GM21360 (cell line): ENCODE data around the gene TFRC.
"Not testable (repeated sequence)": the region's sequence is repeated elsewhere in the genome, so short reads cannot be mapped to it uniquely, and the experiment has no call there.

ENCODE experiments used
- ATAC-seq: cut with Tn5 transposase; IDR thresholded peaks from one replicate; pipeline ENCODE4 v1.9.1; 2021; ENCODE audit warnings: mild to moderate bottlenecking, moderate library complexity; ENCODE audit not compliant: unreplicated experiment

TFRC gene

GRCh38 chr3:196007744-196008335, 74.0 kb downstream of the TFRC start:
- no peak for ATAC-seq

DNA sequence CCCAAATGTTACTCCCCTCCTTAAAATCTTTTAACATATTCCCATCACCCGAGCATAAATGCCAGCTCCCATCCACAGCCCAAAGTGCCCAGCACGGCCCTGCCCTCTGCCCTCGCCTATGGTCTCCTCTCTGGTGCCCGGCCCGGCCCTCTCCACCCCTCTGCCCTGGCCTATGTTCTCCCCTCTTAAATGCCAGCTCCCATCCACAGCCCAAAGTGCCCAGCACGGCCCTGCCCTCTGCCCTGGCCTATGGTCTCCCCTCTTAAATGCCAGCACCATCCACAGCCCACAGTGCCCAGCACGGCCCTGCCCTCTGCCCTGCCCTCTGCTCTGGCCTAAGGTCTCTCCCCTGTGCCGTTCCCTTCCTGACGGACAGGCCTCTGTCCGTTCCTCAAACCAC, 76.6 kb downstream of the TFRC start:
- ATAC-seq, result not testable (repeated sequence)

DNA sequence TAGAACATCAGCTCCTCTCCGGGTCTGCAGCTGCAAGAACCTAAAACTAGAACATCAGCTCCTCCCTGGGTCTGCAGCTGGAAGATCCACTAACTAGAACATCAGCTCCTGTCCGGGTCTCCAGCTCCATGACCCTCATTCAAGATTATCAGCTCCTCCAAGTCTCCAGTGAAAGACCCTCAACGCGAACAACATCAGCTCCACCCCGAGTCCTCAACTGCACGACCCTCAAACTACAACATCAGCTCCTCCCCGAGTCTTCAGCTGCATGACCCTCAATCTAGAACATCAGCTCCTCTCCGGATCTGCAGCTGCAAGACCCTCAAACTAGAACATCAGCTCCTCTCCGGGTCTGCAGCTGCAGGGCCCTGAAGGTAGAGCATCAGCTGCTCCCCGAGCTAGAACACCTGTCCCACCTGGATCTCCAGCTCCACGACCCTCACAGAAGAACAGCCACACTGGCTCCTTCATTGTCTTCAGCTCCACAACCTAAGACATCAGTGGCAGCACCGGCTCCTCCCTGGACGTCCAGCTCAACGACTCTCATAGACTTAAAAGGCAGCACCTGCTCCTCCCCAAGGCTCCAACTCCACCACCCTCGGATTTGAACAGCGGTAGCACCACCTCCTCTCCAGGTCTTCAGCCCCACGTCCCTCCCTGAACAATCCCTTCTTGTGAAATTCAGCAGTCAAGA, 77.4 kb downstream of the TFRC start:
- not testable (repeated sequence) for ATAC-seq

DNA sequence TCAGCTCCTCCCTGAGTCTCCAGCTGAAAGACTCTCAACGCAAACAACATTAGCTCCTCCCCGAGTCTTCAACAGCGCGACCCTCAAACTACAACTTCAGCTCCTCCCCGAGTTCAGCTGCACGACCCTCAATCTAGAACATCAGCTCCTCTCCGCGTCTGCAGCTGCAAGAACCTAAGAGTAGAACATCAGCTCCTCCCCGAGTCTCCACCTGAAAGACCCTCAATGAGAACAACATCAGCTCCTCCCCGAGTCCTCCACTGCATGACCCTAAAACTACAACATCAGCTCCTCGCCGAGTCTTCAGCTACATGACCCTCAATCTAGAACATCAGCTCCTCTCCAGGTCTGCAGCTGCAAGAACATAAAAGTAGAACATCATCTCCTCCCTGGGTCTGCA, 78.3 kb downstream of the TFRC start:
- ATAC-seq, result no peak

DNA sequence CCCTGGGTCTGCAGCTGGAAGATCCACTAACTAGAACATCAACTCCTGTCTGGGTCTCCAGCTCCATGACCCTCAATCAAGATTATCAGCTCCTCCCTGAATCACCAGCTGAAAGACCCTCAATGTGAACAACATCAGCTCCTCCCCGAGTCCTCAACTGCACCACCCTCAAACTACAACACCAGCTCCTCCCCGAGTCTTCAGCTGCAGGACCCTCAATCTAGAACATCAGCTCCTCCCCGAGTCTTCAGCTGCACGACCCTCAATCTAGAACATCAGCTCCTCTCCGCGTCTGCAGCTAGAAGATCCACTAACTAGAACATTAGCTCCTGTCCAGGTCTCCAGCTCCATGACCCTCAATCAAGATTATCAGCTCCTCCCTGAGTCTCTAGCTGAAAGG, 79.2 kb downstream of the TFRC start:
- ATAC-seq, result not testable (repeated sequence)

DNA sequence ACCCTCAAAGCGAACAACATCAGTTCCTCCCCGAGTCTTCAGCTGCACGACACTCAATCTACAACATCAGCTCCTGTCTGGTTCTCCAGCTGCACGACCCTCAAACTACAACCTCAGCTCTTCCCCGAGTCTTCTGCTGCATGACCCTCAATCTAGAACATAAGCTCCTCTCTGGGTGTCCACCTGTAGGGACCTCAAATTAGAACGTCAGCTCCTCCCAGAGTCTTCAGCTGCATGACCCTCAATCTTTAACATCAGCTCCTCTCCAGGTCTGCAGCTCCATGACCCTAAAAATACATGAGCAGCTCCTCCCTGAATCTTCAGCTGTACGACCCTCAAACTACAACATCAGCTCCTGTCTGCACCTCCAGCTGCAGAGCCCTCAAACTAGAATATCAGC, 80.7 kb downstream of the TFRC start:
- ATAC-seq, result not testable (repeated sequence)

DNA sequence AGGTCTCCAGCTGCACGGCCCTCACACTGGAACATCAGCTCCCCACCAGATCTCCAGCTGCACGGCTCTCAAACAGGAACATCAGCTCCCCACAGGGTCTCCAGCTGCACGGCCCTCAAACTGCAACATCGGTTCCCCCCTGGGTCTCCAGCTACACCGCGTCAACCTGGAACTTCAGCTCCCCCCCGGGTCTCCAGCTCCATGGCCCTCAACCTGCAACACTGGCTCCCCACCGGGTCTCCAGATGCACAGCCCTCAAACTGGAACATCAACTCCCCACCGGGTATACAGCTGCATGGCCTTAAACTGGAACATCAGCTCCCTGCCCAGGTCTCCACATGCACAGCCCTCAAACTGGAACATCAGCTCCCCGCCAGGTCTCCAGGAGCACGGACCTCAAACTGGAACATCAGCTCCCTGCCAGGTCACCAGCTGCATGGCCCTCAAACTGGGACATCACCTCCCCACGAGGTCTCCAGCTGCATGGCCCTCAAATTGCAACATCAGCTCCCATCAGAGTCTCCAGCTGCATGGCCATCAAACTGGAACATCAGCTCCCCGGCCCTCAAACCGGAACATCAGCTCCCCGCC, 81.4 kb downstream of the TFRC start:
- not testable (repeated sequence) for ATAC-seq

DNA sequence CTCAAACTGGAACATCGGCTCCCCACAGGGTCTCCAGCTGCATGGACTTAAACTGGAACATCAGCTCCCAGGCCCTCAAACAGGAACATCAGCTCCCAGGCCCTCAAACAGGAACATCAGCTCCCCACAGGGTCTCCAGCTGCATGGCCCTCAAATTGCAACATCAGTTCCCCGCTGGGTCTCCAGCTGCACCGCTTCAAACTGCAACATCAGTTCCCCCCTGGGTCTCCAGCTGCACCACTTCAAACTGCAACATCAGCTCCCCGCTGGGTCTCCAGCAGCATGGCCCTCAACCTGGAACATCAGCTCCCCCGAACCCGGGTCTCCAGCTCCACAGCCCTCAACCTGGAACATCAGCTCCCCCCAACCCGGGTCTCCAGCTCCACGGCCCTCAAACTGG, 82.0 kb downstream of the TFRC start:
- ATAC-seq, result no peak
